HCT116 (cell line): Measurements from ENCODE around the gene FGF18.

ENCODE experiments used
- CEBPB ChIP-seq: IDR thresholded peaks from 2 replicates; pipeline ENCODE4 v1.6.1; 2012; ENCODE audit warnings: low read depth
- EZH2 ChIP-seq: fragments of 200-600 bp; sonication (generic); IDR thresholded peaks from 2 replicates; pipeline ENCODE4 v1.6.1; 2017; ENCODE audit warnings: antibody characterized with exemption, mixed run types
- EZH2phosphoT487 ChIP-seq: fragments of 200-600 bp; IDR thresholded peaks from 2 replicates; pipeline ENCODE4 v1.6.1; 2018; ENCODE audit warnings: antibody characterized with exemption, borderline replicate concordance
- FOSL1 ChIP-seq: IDR thresholded peaks from 2 replicates; pipeline ENCODE4 v1.6.1; 2012; ENCODE audit warnings: low read depth
- JUND ChIP-seq: IDR thresholded peaks from 2 replicates; pipeline ENCODE4 v1.6.1; 2012
- POLR2AphosphoS5 ChIP-seq: IDR thresholded peaks from 2 replicates; pipeline ENCODE4 v1.6.1; 2011; ENCODE audit warnings: mild to moderate bottlenecking, low read depth, low read length, moderate library complexity
- RAD21 ChIP-seq: IDR thresholded peaks from 2 replicates; pipeline ENCODE4 v1.6.1; 2012; ENCODE audit warnings: low read depth, mild to moderate bottlenecking
- SIN3A ChIP-seq: IDR thresholded peaks from 2 replicates; pipeline ENCODE4 v1.6.1; 2012; ENCODE audit warnings: low read depth
- ZBTB33 ChIP-seq: IDR thresholded peaks from 2 replicates; pipeline ENCODE4 v1.6.1; 2011; ENCODE audit warnings: mild to moderate bottlenecking, low read length, moderate library complexity; ENCODE audit not compliant: insufficient replicate concordance; ENCODE audit errors: extremely low read depth
- ZFX ChIP-seq: fragments of 450-650 bp; IDR thresholded peaks from 2 replicates; pipeline ENCODE4 v1.6.1; 2017
- TF ChIP-seq, protein P1 (sequence below), 3 experiments: fragments of 200-600 bp in 1 of 3; sonication (generic) in 1 of 3; IDR thresholded peaks in 2 of 3; conservative IDR thresholded peaks in 1 of 3; 2 replicates each; pipeline ENCODE4 v1.5.1; 2012 to 2017; ENCODE audit warnings: low read depth in 2 of 3, low read length in 2 of 3, antibody characterized with exemption in 1 of 3, borderline replicate concordance in 1 of 3, control low read depth in 1 of 3, mild to moderate bottlenecking in 1 of 3, mixed read lengths in 1 of 3, mixed run types in 1 of 3, moderate library complexity in 1 of 3; ENCODE audit not compliant: insufficient read depth in 1 of 3

DNA sequence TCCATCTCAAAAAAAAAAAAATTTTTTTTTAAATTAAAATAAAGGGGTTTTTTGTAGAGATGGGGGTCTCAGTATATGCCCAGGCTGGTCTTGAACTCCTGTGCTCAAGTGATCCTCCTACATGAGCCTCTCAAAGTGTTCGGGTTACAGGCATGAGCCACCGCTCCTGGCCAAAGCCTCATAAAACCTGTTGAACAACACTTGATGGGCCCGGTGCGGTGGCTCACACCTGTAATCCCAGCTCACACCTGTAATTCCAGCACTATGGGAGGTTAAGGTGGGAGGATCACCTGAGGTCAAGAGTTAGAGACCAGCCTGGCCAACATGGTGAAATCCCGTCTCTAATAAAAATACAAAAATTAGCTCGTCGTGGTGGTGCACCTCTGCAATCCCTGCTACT, 39.5 kb upstream of the FGF18 start:
- no peak for TF ChIP-seq FOSL1
- TF ChIP-seq, protein P1, sequence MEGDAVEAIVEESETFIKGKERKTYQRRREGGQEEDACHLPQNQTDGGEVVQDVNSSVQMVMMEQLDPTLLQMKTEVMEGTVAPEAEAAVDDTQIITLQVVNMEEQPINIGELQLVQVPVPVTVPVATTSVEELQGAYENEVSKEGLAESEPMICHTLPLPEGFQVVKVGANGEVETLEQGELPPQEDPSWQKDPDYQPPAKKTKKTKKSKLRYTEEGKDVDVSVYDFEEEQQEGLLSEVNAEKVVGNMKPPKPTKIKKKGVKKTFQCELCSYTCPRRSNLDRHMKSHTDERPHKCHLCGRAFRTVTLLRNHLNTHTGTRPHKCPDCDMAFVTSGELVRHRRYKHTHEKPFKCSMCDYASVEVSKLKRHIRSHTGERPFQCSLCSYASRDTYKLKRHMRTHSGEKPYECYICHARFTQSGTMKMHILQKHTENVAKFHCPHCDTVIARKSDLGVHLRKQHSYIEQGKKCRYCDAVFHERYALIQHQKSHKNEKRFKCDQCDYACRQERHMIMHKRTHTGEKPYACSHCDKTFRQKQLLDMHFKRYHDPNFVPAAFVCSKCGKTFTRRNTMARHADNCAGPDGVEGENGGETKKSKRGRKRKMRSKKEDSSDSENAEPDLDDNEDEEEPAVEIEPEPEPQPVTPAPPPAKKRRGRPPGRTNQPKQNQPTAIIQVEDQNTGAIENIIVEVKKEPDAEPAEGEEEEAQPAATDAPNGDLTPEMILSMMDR (IDR thresholded peaks at IDR 0.05 in 2 of 3, conservative IDR thresholded peaks at IDR 0.05 in 1 of 3; ENCODE audit: borderline replicate concordance in 1 of 3, insufficient read depth in 1 of 3, low read depth in 2 of 3, low read length in 2 of 3) = no peak
- no peak for TF ChIP-seq POLR2AphosphoS5
- TF ChIP-seq RAD21 = no peak
- TF ChIP-seq SIN3A = no peak
- TF ChIP-seq EZH2 = no peak
- no peak for TF ChIP-seq CEBPB
- no peak for TF ChIP-seq JUND
- no peak for TF ChIP-seq EZH2phosphoT487
- no peak for TF ChIP-seq ZFX
- no peak for TF ChIP-seq ZBTB33
